A549 (cell line): Measurements from ENCODE around the gene SLC4A4.

Experiments
- CEBPB ChIP-seq, 2 experiments: fragments of >200 bp in 1 of 2; sonication (Bioruptor Twin) in 1 of 2; formaldehyde crosslinking in 1 of 2; IDR thresholded peaks; 2 replicates each; pipeline ENCODE4 v1.6.1; 2012 to 2016
- FOSL2 ChIP-seq, 2 experiments: fragments of 450-650 bp in 1 of 2; fragments of >200 bp in 1 of 2; sonication (Bioruptor Twin) in 1 of 2; formaldehyde crosslinking; IDR thresholded peaks; 2 replicates each; pipeline versions ENCODE4 v1.5.0 to v1.6.1; 2016 to 2020; ENCODE audit warnings: mild to moderate bottlenecking in 1 of 2, moderate library complexity in 1 of 2
- HOXA7 ChIP-seq: fragments of 250-450 bp; sonication (Bioruptor Pico); IDR thresholded peaks from 2 replicates; pipeline ENCODE4 v1.5.0; 2020; ENCODE audit warnings: mild to moderate bottlenecking, moderate library complexity
- JUN ChIP-seq, 2 experiments: fragments of >200 bp; sonication (Bioruptor Twin); formaldehyde crosslinking; IDR thresholded peaks; 2 replicates in 1 of 2; 3 replicates in 1 of 2; pipeline ENCODE4 v1.6.1; 2016 to 2017
- JUNB ChIP-seq: fragments of >200 bp; sonication (Bioruptor Twin); formaldehyde crosslinking; IDR thresholded peaks from 2 replicates; pipeline ENCODE4 v1.6.1; 2016
- MAZ ChIP-seq: fragments of 150-350 bp; IDR thresholded peaks from 2 replicates; pipeline ENCODE4 v1.6.1; 2014; ENCODE audit warnings: antibody characterized with exemption, low read depth, low read length, borderline replicate concordance
- POLR2A ChIP-seq: IDR thresholded peaks from 2 replicates; pipeline ENCODE4 v1.6.1; 2012; ENCODE audit warnings: mild to moderate bottlenecking, low read length
- POLR2AphosphoS2 ChIP-seq: conservative IDR thresholded peaks from 2 replicates; pipeline ENCODE4 v1.6.1; 2012; ENCODE audit warnings: low read length, improper control_type of control experiment, inconsistent platforms
- SMC3 ChIP-seq: fragments of >200 bp; sonication (Bioruptor Twin); formaldehyde crosslinking; IDR thresholded peaks from 3 replicates; pipeline ENCODE4 v1.6.1; 2018; ENCODE audit warnings: inconsistent platforms
- TFCP2L1 ChIP-seq: fragments of 250-450 bp; sonication (Bioruptor Pico); IDR thresholded peaks from 2 replicates; pipeline ENCODE4 v1.5.0; 2021; ENCODE audit warnings: mild to moderate bottlenecking
- TP53 ChIP-seq: fragments of 250-450 bp; sonication (Bioruptor Pico); IDR thresholded peaks from 2 replicates; pipeline ENCODE4 v1.5.0; 2021; ENCODE audit warnings: mild to moderate bottlenecking, moderate library complexity
- TF ChIP-seq, protein P1 (sequence below): fragments of >200 bp; sonication (Bioruptor Twin); formaldehyde crosslinking; IDR thresholded peaks from 3 replicates; pipeline ENCODE4 v1.5.1; 2016
- TF ChIP-seq, protein P2 (sequence below): fragments of 450-650 bp; IDR thresholded peaks from 2 replicates; pipeline ENCODE4 v1.6.1; 2014; ENCODE audit warnings: antibody characterized with exemption
- TF ChIP-seq, protein P3 (sequence below): IDR thresholded peaks from 2 replicates; pipeline ENCODE4 v1.6.1; 2012; ENCODE audit warnings: low read depth, borderline replicate concordance

DNA sequence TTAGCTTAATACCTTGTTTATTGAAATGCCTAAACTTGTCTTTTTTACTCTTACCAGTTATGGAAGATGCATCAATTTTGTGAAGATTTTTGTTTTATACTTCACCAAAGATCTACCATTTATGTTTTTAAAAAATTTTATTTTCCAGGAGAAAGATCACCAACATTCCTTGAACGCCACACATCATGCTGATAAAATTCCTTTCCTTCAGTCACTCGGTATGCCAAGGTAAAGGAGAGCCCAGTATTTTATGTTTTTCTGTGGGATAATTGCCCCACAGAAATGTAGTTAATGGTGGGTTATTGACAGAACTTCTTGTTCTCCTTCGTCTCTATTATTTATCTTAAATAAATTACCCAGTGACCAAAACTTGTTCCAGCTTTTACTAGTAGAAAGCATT lies 228.0 kb downstream of the SLC4A4 start:
- TF ChIP-seq, protein P1, sequence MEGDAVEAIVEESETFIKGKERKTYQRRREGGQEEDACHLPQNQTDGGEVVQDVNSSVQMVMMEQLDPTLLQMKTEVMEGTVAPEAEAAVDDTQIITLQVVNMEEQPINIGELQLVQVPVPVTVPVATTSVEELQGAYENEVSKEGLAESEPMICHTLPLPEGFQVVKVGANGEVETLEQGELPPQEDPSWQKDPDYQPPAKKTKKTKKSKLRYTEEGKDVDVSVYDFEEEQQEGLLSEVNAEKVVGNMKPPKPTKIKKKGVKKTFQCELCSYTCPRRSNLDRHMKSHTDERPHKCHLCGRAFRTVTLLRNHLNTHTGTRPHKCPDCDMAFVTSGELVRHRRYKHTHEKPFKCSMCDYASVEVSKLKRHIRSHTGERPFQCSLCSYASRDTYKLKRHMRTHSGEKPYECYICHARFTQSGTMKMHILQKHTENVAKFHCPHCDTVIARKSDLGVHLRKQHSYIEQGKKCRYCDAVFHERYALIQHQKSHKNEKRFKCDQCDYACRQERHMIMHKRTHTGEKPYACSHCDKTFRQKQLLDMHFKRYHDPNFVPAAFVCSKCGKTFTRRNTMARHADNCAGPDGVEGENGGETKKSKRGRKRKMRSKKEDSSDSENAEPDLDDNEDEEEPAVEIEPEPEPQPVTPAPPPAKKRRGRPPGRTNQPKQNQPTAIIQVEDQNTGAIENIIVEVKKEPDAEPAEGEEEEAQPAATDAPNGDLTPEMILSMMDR, result no peak
- no peak for TF ChIP-seq POLR2A
- TF ChIP-seq, protein P2, sequence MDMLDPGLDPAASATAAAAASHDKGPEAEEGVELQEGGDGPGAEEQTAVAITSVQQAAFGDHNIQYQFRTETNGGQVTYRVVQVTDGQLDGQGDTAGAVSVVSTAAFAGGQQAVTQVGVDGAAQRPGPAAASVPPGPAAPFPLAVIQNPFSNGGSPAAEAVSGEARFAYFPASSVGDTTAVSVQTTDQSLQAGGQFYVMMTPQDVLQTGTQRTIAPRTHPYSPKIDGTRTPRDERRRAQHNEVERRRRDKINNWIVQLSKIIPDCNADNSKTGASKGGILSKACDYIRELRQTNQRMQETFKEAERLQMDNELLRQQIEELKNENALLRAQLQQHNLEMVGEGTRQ, result no peak
- TF ChIP-seq FOSL2 (IDR thresholded peaks at IDR 0.05), result no peak
- no peak for TF ChIP-seq FOSL2 (CRISPR knock-in tag; IDR thresholded peaks at IDR 0.05)
- TF ChIP-seq TP53 (CRISPR knock-in tag), result no peak
- no peak for TF ChIP-seq POLR2AphosphoS2
- TF ChIP-seq HOXA7 (CRISPR knock-in tag), result no peak
- no peak for TF ChIP-seq TFCP2L1 (CRISPR knock-in tag)
- TF ChIP-seq, protein P3, sequence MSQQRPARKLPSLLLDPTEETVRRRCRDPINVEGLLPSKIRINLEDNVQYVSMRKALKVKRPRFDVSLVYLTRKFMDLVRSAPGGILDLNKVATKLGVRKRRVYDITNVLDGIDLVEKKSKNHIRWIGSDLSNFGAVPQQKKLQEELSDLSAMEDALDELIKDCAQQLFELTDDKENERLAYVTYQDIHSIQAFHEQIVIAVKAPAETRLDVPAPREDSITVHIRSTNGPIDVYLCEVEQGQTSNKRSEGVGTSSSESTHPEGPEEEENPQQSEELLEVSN, result no peak
- TF ChIP-seq SMC3, result no peak
- no peak for TF ChIP-seq JUN (IDR thresholded peaks at IDR 0.05)
- TF ChIP-seq MAZ, result no peak
- TF ChIP-seq JUNB, result no peak
- TF ChIP-seq CEBPB (IDR thresholded peaks at IDR 0.05), result no peak
